CD14-positive monocyte (primary cell): ENCODE data around the gene AP4S1. TPM values are rescaled to one million over a fixed set of nuclear protein-coding genes. Genes with fewer than 3 reads are reported as not detected.
A peak's percentile ranks its signal among the peaks of the same experiment; 100 is the strongest.

Source experiments
- DNase-seq, 3 donors: peaks; one replicate each; pipeline ENCODE4 v3.0.0-alpha.2; 2011 to 2022
- H2AFZ ChIP-seq: 2 replicates; pipeline ENCODE4 v1.6.0; 2012; ENCODE audit warnings: mild to moderate bottlenecking, low read depth, low read length, inconsistent platforms; ENCODE audit not compliant: insufficient read depth, poor library complexity, severe bottlenecking
- H3K27ac ChIP-seq, 2 donors: 1 replicate in 1 of 2; 2 replicates in 1 of 2; pipeline ENCODE4 v1.5.1; 2012 to 2013; ENCODE audit warnings: low read length in 2 of 2, control low read depth in 1 of 2, inconsistent platforms in 1 of 2, low read depth in 1 of 2, mild to moderate bottlenecking in 1 of 2
- H3K27me3 ChIP-seq, 2 donors: one replicate each; pipeline versions ENCODE4 v1.6.0 to v1.6.1; 2011 to 2013; ENCODE audit warnings: low read length in 2 of 2; ENCODE audit not compliant: control insufficient read depth in 2 of 2, insufficient read depth in 2 of 2
- H3K36me3 ChIP-seq, 2 donors: replicated peaks in 1 of 2; 1 replicate in 1 of 2; 2 replicates in 1 of 2; pipeline versions ENCODE4 v1.5.1 to v1.6.1; 2012 to 2013; ENCODE audit warnings: low read length in 2 of 2, control low read depth in 1 of 2, inconsistent platforms in 1 of 2, mild to moderate bottlenecking in 1 of 2; ENCODE audit not compliant: insufficient read depth in 2 of 2, control insufficient read depth in 1 of 2
- H3K4me1 ChIP-seq, 2 donors: 1 replicate in 1 of 2; 2 replicates in 1 of 2; pipeline versions ENCODE4 v1.5.1 to v1.6.1; 2012 to 2013; ENCODE audit warnings: low read length in 2 of 2, control low read depth in 1 of 2, inconsistent platforms in 1 of 2, mild to moderate bottlenecking in 1 of 2, moderate library complexity in 1 of 2; ENCODE audit not compliant: insufficient read depth in 2 of 2, control insufficient read depth in 1 of 2
- H3K4me2 ChIP-seq: replicated peaks from 2 replicates; pipeline ENCODE3; 2012; ENCODE audit warnings: low read length, moderate library complexity, mild to moderate bottlenecking; ENCODE audit not compliant: poor library complexity, severe bottlenecking; ENCODE audit errors: extremely low read depth
- H3K4me3 ChIP-seq, 3 experiments: fragments of 200-600 bp in 1 of 3; sonication (generic) in 1 of 3; replicated peaks in 1 of 3; 1 replicate in 2 of 3; 2 replicates in 1 of 3; pipeline ENCODE4 v1.5.1; 2011 to 2013; ENCODE audit warnings: low read length in 3 of 3, mild to moderate bottlenecking in 3 of 3, control low read depth in 2 of 3, low read depth in 2 of 3, inconsistent platforms in 1 of 3, moderate library complexity in 1 of 3
- H3K79me2 ChIP-seq: 2 replicates; pipeline ENCODE4 v1.6.0; 2012; ENCODE audit warnings: mild to moderate bottlenecking, control low read depth, inconsistent platforms, low read length, moderate library complexity; ENCODE audit not compliant: insufficient read depth
- H3K9ac ChIP-seq: 2 replicates; pipeline ENCODE4 v1.6.0; 2017; ENCODE audit warnings: low read length, mild to moderate bottlenecking; ENCODE audit not compliant: insufficient read depth, poor library complexity, severe bottlenecking
- H3K9me3 ChIP-seq, 2 donors: replicated peaks in 1 of 2; 1 replicate in 1 of 2; 2 replicates in 1 of 2; pipeline versions ENCODE4 v1.5.1 to v1.6.1; 2012 to 2013; ENCODE audit warnings: low read length in 2 of 2, control low read depth in 1 of 2; ENCODE audit not compliant: control insufficient read depth in 1 of 2, insufficient read depth in 1 of 2
- H4K20me1 ChIP-seq: 2 replicates; pipeline ENCODE4 v1.6.0; 2012; ENCODE audit warnings: mild to moderate bottlenecking, low read length, control low read depth, moderate library complexity; ENCODE audit not compliant: insufficient read depth
- H3K27ac Mint-ChIP-seq, 7 donors: one replicate each; pipeline ENCODE4 v1.8.0; 2020; ENCODE audit warnings: mild to moderate bottlenecking in 7 of 7, mixed read lengths in 7 of 7, moderate library complexity in 6 of 7, inconsistent platforms in 2 of 7
- H3K27me3 Mint-ChIP-seq, 3 donors: one replicate each; pipeline ENCODE4 v1.8.0; 2021 to 2022; ENCODE audit warnings: low read depth in 3 of 3, mild to moderate bottlenecking in 3 of 3, mixed read lengths in 3 of 3, moderate library complexity in 3 of 3, inconsistent platforms in 1 of 3
- H3K36me3 Mint-ChIP-seq, 2 donors: one replicate each; pipeline ENCODE4 v1.8.0; 2020; ENCODE audit warnings: mixed read lengths in 2 of 2, inconsistent platforms in 1 of 2, mild to moderate bottlenecking in 1 of 2
- H3K4me1 Mint-ChIP-seq: one replicate; pipeline ENCODE4 v1.8.0; 2020; ENCODE audit warnings: mild to moderate bottlenecking, mixed read lengths
- H3K4me3 Mint-ChIP-seq, 2 donors: one replicate each; pipeline ENCODE4 v1.8.0; 2020; ENCODE audit warnings: mild to moderate bottlenecking in 2 of 2, mixed read lengths in 2 of 2, moderate library complexity in 1 of 2
- H3K9me3 Mint-ChIP-seq, 7 donors: one replicate each; pipeline ENCODE4 v1.8.0; 2020 to 2022; ENCODE audit warnings: mixed read lengths in 7 of 7, mild to moderate bottlenecking in 6 of 7, moderate library complexity in 6 of 7, inconsistent platforms in 2 of 7
- WGBS: methylation state at CpG from one replicate; pipeline ENCODE4 v1.1.5; 2013; ENCODE audit warnings: missing lambda C conversion rate; ENCODE audit not compliant: insufficient coverage; 5-methylcytosine and 5-hydroxymethylcytosine counted together
- intact Hi-C, 2 donors: fragments of 100-400 bp; cut with micrococcal nuclease; formaldehyde crosslinking; loops; one replicate each; pipeline versions ENCODE4 v1.15.0 to v1.15.1; 2023
- polyA plus RNA-seq, 3 donors: library from polyadenylated mRNA; depleted of rRNA in 1 of 3; unstranded in 2 of 3; stranded (reverse) in 1 of 3; fragments of 300-500 nt in 2 of 3; fragments of >200 nt in 1 of 3; fragmentation: Illumina TruSeq in 2 of 3; gene quantifications; 1 replicate in 2 of 3; 2 replicates in 1 of 3; pipeline ENCODE4 v1.2.3, GENCODE V29; 2012 to 2021
- TF ChIP-seq, protein P1 (sequence below): fragments of 200-600 bp; IDR thresholded peaks from one replicate; pipeline ENCODE4 v1.8.0; 2022; ENCODE audit warnings: antibody characterized with exemption, mild to moderate bottlenecking

Gene AP4S1
- polyA plus RNA-seq, 3 donors: 1.7 to 5.1 (median 2.8) TPM

GRCh38 chr14:31010935-31011334, 14.5 kb upstream of the AP4S1 start:
- Histone ChIP-seq H3K27me3 (no peaks in the 10 kb centered on the region), H3K36me3 (peaks cover 0 to 37% of the 10 kb centered on the region in 2 donors), H3K9ac (no peak overlapping the region), H3K4me3 (no peak overlapping the region), H3K27ac (no peak overlapping the region), H2AFZ (no peak overlapping the region), H3K4me1 (no peaks in the 10 kb centered on the region), H4K20me1 (peaks cover 49% of the 10 kb centered on the region), H3K4me2 (no peak overlapping the region), H3K9me3 (no peaks in the 10 kb centered on the region), H3K79me2 (peaks cover 71% of the 10 kb centered on the region)
- TF ChIP-seq, protein P1, sequence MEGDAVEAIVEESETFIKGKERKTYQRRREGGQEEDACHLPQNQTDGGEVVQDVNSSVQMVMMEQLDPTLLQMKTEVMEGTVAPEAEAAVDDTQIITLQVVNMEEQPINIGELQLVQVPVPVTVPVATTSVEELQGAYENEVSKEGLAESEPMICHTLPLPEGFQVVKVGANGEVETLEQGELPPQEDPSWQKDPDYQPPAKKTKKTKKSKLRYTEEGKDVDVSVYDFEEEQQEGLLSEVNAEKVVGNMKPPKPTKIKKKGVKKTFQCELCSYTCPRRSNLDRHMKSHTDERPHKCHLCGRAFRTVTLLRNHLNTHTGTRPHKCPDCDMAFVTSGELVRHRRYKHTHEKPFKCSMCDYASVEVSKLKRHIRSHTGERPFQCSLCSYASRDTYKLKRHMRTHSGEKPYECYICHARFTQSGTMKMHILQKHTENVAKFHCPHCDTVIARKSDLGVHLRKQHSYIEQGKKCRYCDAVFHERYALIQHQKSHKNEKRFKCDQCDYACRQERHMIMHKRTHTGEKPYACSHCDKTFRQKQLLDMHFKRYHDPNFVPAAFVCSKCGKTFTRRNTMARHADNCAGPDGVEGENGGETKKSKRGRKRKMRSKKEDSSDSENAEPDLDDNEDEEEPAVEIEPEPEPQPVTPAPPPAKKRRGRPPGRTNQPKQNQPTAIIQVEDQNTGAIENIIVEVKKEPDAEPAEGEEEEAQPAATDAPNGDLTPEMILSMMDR: no peak
- DNase-seq: no peak
- intact Hi-C loops: no loop called here
- no peaks in the 10 kb centered on the region for H3K9me3 Mint-ChIP-seq
- H3K27me3 Mint-ChIP-seq: no peaks in the 10 kb centered on the region
- WGBS: 100% methylated on average over 1 of the region's 3 CpGs
- peak overlapping the region in 4 of 7 donors; percentile 18 to 63 (median 36) for H3K27ac Mint-ChIP-seq
- no peak overlapping the region for H3K4me3 Mint-ChIP-seq
- H3K4me1 Mint-ChIP-seq: no peaks in the 10 kb centered on the region
- peaks cover 20 to 29% of the 10 kb centered on the region in 2 donors for H3K36me3 Mint-ChIP-seq

GRCh38 chr14:31013841-31014240, 11.6 kb upstream of the AP4S1 start:
- no peak overlapping the region for H3K4me2 ChIP-seq
- no peak overlapping the region for H3K4me3 ChIP-seq
- H3K36me3 ChIP-seq: peaks cover 5 to 32% of the 10 kb centered on the region in 2 donors
- H4K20me1 ChIP-seq: peaks cover 59% of the 10 kb centered on the region
- TF ChIP-seq, protein P1: no peak
- no peak overlapping the region for H3K27ac ChIP-seq
- Mint-ChIP-seq H3K36me3 (peaks cover 21 to 30% of the 10 kb centered on the region in 2 donors), H3K4me3 (no peak overlapping the region), H3K27me3 (no peaks in the 10 kb centered on the region), H3K9me3 (no peaks in the 10 kb centered on the region), H3K4me1 (no peaks in the 10 kb centered on the region), H3K27ac (no peak overlapping the region)
- H3K79me2 ChIP-seq: peaks cover 89% of the 10 kb centered on the region
- no peaks in the 10 kb centered on the region for H3K9me3 ChIP-seq
- no peak overlapping the region for H3K9ac ChIP-seq
- no peak overlapping the region for H2AFZ ChIP-seq
- DNase-seq: no peak
- WGBS: 90% methylated on average over 2 of the region's 4 CpGs
- H3K27me3 ChIP-seq: no peaks in the 10 kb centered on the region
- H3K4me1 ChIP-seq: no peaks in the 10 kb centered on the region
- intact Hi-C loops: no loop called here
